SU-DHL-6 (cell line): ENCODE results near the gene HIVEP2.

Source experiments
- H2AFZ ChIP-seq: fragments of 200-600 bp; sonication (generic); 2 replicates; pipeline ENCODE4 v1.6.1; 2014; ENCODE audit warnings: low read depth, mild to moderate bottlenecking, moderate library complexity, mixed read lengths, antibody characterized with exemption, low read length; ENCODE audit not compliant: severe bottlenecking
- H3F3A ChIP-seq: fragments of 200-600 bp; shearing (Covaris generic); 2 replicates; pipeline ENCODE4 v1.6.0; 2016; ENCODE audit warnings: antibody characterized with exemption, mild to moderate bottlenecking; ENCODE audit not compliant: insufficient read depth
- H3K27ac ChIP-seq: fragments of 200-600 bp; sonication (generic); 2 replicates; pipeline ENCODE4 v1.5.1; 2016; ENCODE audit warnings: low read depth, mild to moderate bottlenecking, low read length, moderate library complexity, mixed read lengths
- H3K27me3 ChIP-seq: fragments of 200-600 bp; sonication (generic), shearing (Covaris generic); 2 replicates; pipeline ENCODE4 v1.6.0; 2014; ENCODE audit warnings: mild to moderate bottlenecking, low read length
- H3K36me3 ChIP-seq: fragments of 200-600 bp; sonication (generic); 2 replicates; pipeline ENCODE4 v1.6.1; 2014; ENCODE audit warnings: mild to moderate bottlenecking, low read length, mixed read lengths
- H3K4me2 ChIP-seq: fragments of 300-600, 200-600 bp; shearing (Covaris generic), sonication (generic); 2 replicates; pipeline ENCODE4 v1.6.0; 2014; ENCODE audit warnings: low read length, low read depth, mild to moderate bottlenecking; ENCODE audit not compliant: poor library complexity, severe bottlenecking
- H3K4me3 ChIP-seq: fragments of 200-600 bp; sonication (generic); 2 replicates; pipeline ENCODE4 v1.5.1; 2014; ENCODE audit warnings: antibody characterized with exemption, low read length, mild to moderate bottlenecking, mixed read lengths; ENCODE audit not compliant: insufficient read depth, poor library complexity, severe bottlenecking
- H3K79me2 ChIP-seq: fragments of 200-600 bp; sonication (generic); 2 replicates; pipeline ENCODE4 v1.6.1; 2014; ENCODE audit warnings: mild to moderate bottlenecking, low read length, moderate library complexity; ENCODE audit not compliant: insufficient read depth
- H3K9ac ChIP-seq: fragments of 200-600 bp; sonication (generic); 2 replicates; pipeline ENCODE4 v1.7.0; 2014; ENCODE audit warnings: mild to moderate bottlenecking, low read length
- H3K9me2 ChIP-seq: fragments of 200-600 bp; sonication (generic); replicated peaks from 2 replicates; pipeline ENCODE4 v1.6.1; 2014; ENCODE audit warnings: low read length; ENCODE audit not compliant: insufficient read depth
- H3K9me3 ChIP-seq: fragments of 200-600 bp; sonication (generic); 2 replicates; pipeline ENCODE4 v1.6.1; 2014; ENCODE audit warnings: low read length, mixed read lengths; ENCODE audit not compliant: insufficient read depth
- H4K20me1 ChIP-seq: fragments of 200-600 bp; sonication (generic); 2 replicates; pipeline ENCODE4 v1.6.1; 2014; ENCODE audit warnings: low read depth, mild to moderate bottlenecking, antibody characterized with exemption, low read length, moderate library complexity, mixed read lengths
- CTCF ChIP-seq: fragments of 200-600 bp; sonication (generic); IDR thresholded peaks from one replicate; pipeline ENCODE4 v1.5.1; 2017; ENCODE audit warnings: antibody characterized with exemption, mild to moderate bottlenecking, low read length, moderate library complexity; ENCODE audit not compliant: insufficient read depth, poor library complexity, severe bottlenecking
- EZH2phosphoT487 ChIP-seq: fragments of 200-600 bp; sonication (generic), shearing (Covaris generic); conservative IDR thresholded peaks from 2 replicates; pipeline ENCODE4 v1.6.1; 2018; ENCODE audit warnings: mild to moderate bottlenecking, antibody characterized with exemption, low read length, moderate library complexity, mixed read lengths

HIVEP2 gene

GRCh38 chr6:142753196-142753595 is 191.8 kb downstream of the HIVEP2 start:
- Histone ChIP-seq H2AFZ (no peak overlapping the region), H3F3A (no peaks in the 10 kb centered on the region), H3K79me2 (no peaks in the 10 kb centered on the region), H3K9me3 (no peaks in the 10 kb centered on the region), H3K4me3 (no peak overlapping the region), H3K27me3 (no peaks in the 10 kb centered on the region), H3K27ac (no peak overlapping the region), H3K9me2 (no peaks in the 10 kb centered on the region), H3K4me2 (no peak overlapping the region), H4K20me1 (no peaks in the 10 kb centered on the region), H3K36me3 (no peaks in the 10 kb centered on the region; the same call in 1 of the 2 replicates), H3K9ac (no peak overlapping the region)
- TF ChIP-seq CTCF (no peak), EZH2phosphoT487 (no peak)

- no peaks in the 10 kb centered on the region for H3K9me2 ChIP-seq
Observed at GRCh38 chr6:142752348-142752747, 192.6 kb downstream of the HIVEP2 start.

GRCh38 chr6:142751452-142751851 is 193.5 kb downstream of the HIVEP2 start:
- no peaks in the 10 kb centered on the region for H3K27me3 ChIP-seq
- TF ChIP-seq EZH2phosphoT487 (no peak), CTCF (no peak)
- no peak overlapping the region for H2AFZ ChIP-seq
- no peak overlapping the region for H3K4me3 ChIP-seq
- no peak overlapping the region for H3K9ac ChIP-seq
- no peaks in the 10 kb centered on the region for H3F3A ChIP-seq
- H3K36me3 ChIP-seq: no peaks in the 10 kb centered on the region; the same call in 1 of the 2 replicates
- H3K79me2 ChIP-seq: no peaks in the 10 kb centered on the region
- H3K9me3 ChIP-seq: no peaks in the 10 kb centered on the region
- H3K4me2 ChIP-seq: no peak overlapping the region
- H3K9me2 ChIP-seq: no peaks in the 10 kb centered on the region
- H4K20me1 ChIP-seq: no peaks in the 10 kb centered on the region
- H3K27ac ChIP-seq: no peak overlapping the region

More at GRCh38 chr6:142752348-142752747, 192.6 kb downstream of the HIVEP2 start:
- no peak overlapping the region for H3K4me3 ChIP-seq
- H4K20me1 ChIP-seq: no peaks in the 10 kb centered on the region
- TF ChIP-seq EZH2phosphoT487 (no peak), CTCF (no peak)
- H3K36me3 ChIP-seq: no peaks in the 10 kb centered on the region; the same call in 1 of the 2 replicates
- no peaks in the 10 kb centered on the region for H3F3A ChIP-seq
- no peaks in the 10 kb centered on the region for H3K27me3 ChIP-seq
- H3K9me3 ChIP-seq: no peaks in the 10 kb centered on the region
- no peak overlapping the region for H3K9ac ChIP-seq
- no peak overlapping the region for H2AFZ ChIP-seq
- H3K27ac ChIP-seq: no peak overlapping the region
- no peaks in the 10 kb centered on the region for H3K79me2 ChIP-seq
- H3K4me2 ChIP-seq: no peak overlapping the region
